NK-92 treated with Interleukin-12 subunit alpha and Interleukin-12 subunit beta, amount 100 ng/mL, for 24 hours (cell line): ENCODE measurements around the gene SART3.
A peak's percentile ranks its signal among the peaks of the same experiment; 100 is the strongest.
"Not testable (repeated sequence)": the region's sequence is repeated elsewhere in the genome, so short reads cannot be mapped to it uniquely, and the experiment has no call there.

Experiments
- DNase-seq: peaks from one replicate; lab custom pipeline; 2025; lab: John Stamatoyannopoulos, UW

Gene SART3

GRCh38 chr12:108563136-108563803, 2.3 kb upstream of the SART3 start:
- peak; percentile 64 for DNase-seq

GRCh38 chr12:108562348-108563135, 1.6 kb upstream of the SART3 start, which contains the start of gene ISCU:
ISCU (plus strand) TSS chr12:108562596; CDS start chr12:108562623, 27 bp downstream.
- DNase-seq, result peak; percentile 94

GRCh38 chr12:108561852-108562347, 927 bp upstream of the SART3 start:
- DNase-seq, result no peak

- no peak for DNase-seq
Measured at GRCh38 chr12:108560321-108560721, 652 bp downstream of the SART3 start.

GRCh38 chr12:108559748-108560147, 1.2 kb downstream of the SART3 start:
- no peak for DNase-seq

- no peak for DNase-seq
Measured at GRCh38 chr12:108559007-108559655, 1.8 kb downstream of the SART3 start.

- not testable (repeated sequence) for DNase-seq
Measured at GRCh38 chr12:108555383-108555782, 5.6 kb downstream of the SART3 start.

GRCh38 chr12:108553799-108554198, 7.2 kb downstream of the SART3 start:
- no peak for DNase-seq

GRCh38 chr12:108551535-108551934, 9.4 kb downstream of the SART3 start:
- DNase-seq, result no peak

- no peak for DNase-seq
Measured at GRCh38 chr12:108548954-108549521, 11.9 kb downstream of the SART3 start.

GRCh38 chr12:108547686-108548085, 13.3 kb downstream of the SART3 start:
- DNase-seq, result no peak

- DNase-seq, result no peak
Measured at GRCh38 chr12:108543652-108544051, 17.3 kb downstream of the SART3 start.

GRCh38 chr12:108542320-108542719, 18.7 kb downstream of the SART3 start:
- DNase-seq, result no peak

- no peak for DNase-seq
Measured at GRCh38 chr12:108538616-108539195, 22.3 kb downstream of the SART3 start.

GRCh38 chr12:108538146-108538545, 22.8 kb downstream of the SART3 start:
- no peak for DNase-seq

- no peak for DNase-seq
Measured at GRCh38 chr12:108531929-108532848, 28.8 kb downstream of the SART3 start.

GRCh38 chr12:108530161-108530560, 30.8 kb downstream of the SART3 start:
- no peak for DNase-seq

- no peak for DNase-seq
Measured at GRCh38 chr12:108527166-108527496, 33.8 kb downstream of the SART3 start.

GRCh38 chr12:108526482-108527165, 34.3 kb downstream of the SART3 start:
- DNase-seq, result no peak

GRCh38 chr12:108525681-108526080, 35.3 kb downstream of the SART3 start:
- no peak for DNase-seq
